BE2C (cell line): ENCODE data around the gene DEFB112.

Experiments
- DNase-seq: peaks from one replicate; pipeline ENCODE4 v3.0.0-alpha.2; 2020
- H3K27me3 ChIP-seq: fragments of 250-450 bp; sonication (Bioruptor Pico); 2 replicates; pipeline ENCODE4 v1.5.1; 2020; ENCODE audit warnings: mild to moderate bottlenecking
- H3K36me3 ChIP-seq: fragments of 250-450 bp; sonication (Bioruptor Pico); 2 replicates; pipeline ENCODE4 v1.5.1; 2020; ENCODE audit warnings: mild to moderate bottlenecking
- H3K4me1 ChIP-seq: fragments of 250-450 bp; sonication (Bioruptor Pico); 2 replicates; pipeline ENCODE4 v1.5.1; 2020
- H3K4me3 ChIP-seq: 2 replicates; pipeline ENCODE4 v1.5.1; 2011; ENCODE audit warnings: low read depth, low read length
- H3K9me3 ChIP-seq: fragments of 250-450 bp; sonication (Bioruptor Pico); 2 replicates; pipeline ENCODE4 v1.5.1; 2020
- CTCF ChIP-seq: IDR thresholded peaks from 2 replicates; pipeline ENCODE4 v1.5.1; 2012; ENCODE audit warnings: mild to moderate bottlenecking, low read depth, low read length

DEFB112 gene

GRCh38 chr6:50091641-50092040 lies 41.9 kb upstream of the DEFB112 start:
- TF ChIP-seq CTCF: no peak
- Histone ChIP-seq H3K36me3 (no peaks in the 10 kb centered on the region), H3K4me1 (no peaks in the 10 kb centered on the region), H3K9me3 (no peaks in the 10 kb centered on the region), H3K27me3 (peaks cover 3% of the 10 kb centered on the region; the same call in 1 of the 2 replicates), H3K4me3 (no peak overlapping the region)
- DNase-seq: no peak

- DNase-seq: no peak
- no peak overlapping the region for H3K4me3 ChIP-seq
- TF ChIP-seq CTCF: no peak
- no peaks in the 10 kb centered on the region for H3K27me3 ChIP-seq
- no peaks in the 10 kb centered on the region for H3K9me3 ChIP-seq
- H3K4me1 ChIP-seq: no peaks in the 10 kb centered on the region
- H3K36me3 ChIP-seq: no peaks in the 10 kb centered on the region
These were observed 40.2 kb upstream of the DEFB112 start for GRCh38 chr6:50089911-50090310.

- no peaks in the 10 kb centered on the region for H3K9me3 ChIP-seq
- no peaks in the 10 kb centered on the region for H3K27me3 ChIP-seq
- H3K36me3 ChIP-seq: no peaks in the 10 kb centered on the region
- TF ChIP-seq CTCF: no peak
- no peak overlapping the region for H3K4me3 ChIP-seq
- no peaks in the 10 kb centered on the region for H3K4me1 ChIP-seq
- DNase-seq: no peak
These were observed 37.7 kb upstream of the DEFB112 start for GRCh38 chr6:50087231-50087954.

GRCh38 chr6:50077385-50077784 lies 27.7 kb upstream of the DEFB112 start:
- Histone ChIP-seq H3K4me3 (no peak overlapping the region), H3K27me3 (no peaks in the 10 kb centered on the region)
- DNase-seq: no peak

GRCh38 chr6:50076431-50076830 lies 26.7 kb upstream of the DEFB112 start:
- no peaks in the 10 kb centered on the region for H3K4me1 ChIP-seq
- no peak for TF ChIP-seq CTCF
- H3K27me3 ChIP-seq: no peaks in the 10 kb centered on the region
- DNase-seq: no peak
- H3K4me3 ChIP-seq: no peak overlapping the region
- no peaks in the 10 kb centered on the region for H3K9me3 ChIP-seq
- no peaks in the 10 kb centered on the region for H3K36me3 ChIP-seq

More at GRCh38 chr6:50077385-50077784, 27.7 kb upstream of the DEFB112 start:
- TF ChIP-seq CTCF: no peak
- no peaks in the 10 kb centered on the region for H3K36me3 ChIP-seq
- no peaks in the 10 kb centered on the region for H3K9me3 ChIP-seq
- no peaks in the 10 kb centered on the region for H3K4me1 ChIP-seq

- Histone ChIP-seq H3K4me1 (no peaks in the 10 kb centered on the region), H3K9me3 (no peaks in the 10 kb centered on the region), H3K4me3 (no peak overlapping the region), H3K36me3 (no peaks in the 10 kb centered on the region), H3K27me3 (no peaks in the 10 kb centered on the region)
- DNase-seq: no peak
- no peak for TF ChIP-seq CTCF
These were observed 22.2 kb upstream of the DEFB112 start for GRCh38 chr6:50071921-50072320.
